Glutamatergic neuron (in vitro differentiated cells): ENCODE measurements around the gene PRAC1. TPM values are rescaled to one million over a fixed set of nuclear protein-coding genes. Genes with fewer than 3 reads are reported as not detected.

Experiments
- DNase-seq: peaks from one replicate; pipeline ENCODE4 v3.0.0; 2022
- H3K27ac Mint-ChIP-seq: one replicate; pipeline ENCODE4 v1.8.0; 2020; ENCODE audit warnings: mild to moderate bottlenecking, mixed read lengths, inconsistent platforms; ENCODE audit not compliant: unreplicated experiment
- H3K27me3 Mint-ChIP-seq: one replicate; pipeline ENCODE4 v1.8.0; 2020; ENCODE audit warnings: mild to moderate bottlenecking, moderate library complexity, mixed read lengths, inconsistent platforms; ENCODE audit not compliant: unreplicated experiment
- H3K36me3 Mint-ChIP-seq: one replicate; pipeline ENCODE4 v1.8.0; 2020; ENCODE audit warnings: mild to moderate bottlenecking, mixed read lengths, inconsistent platforms; ENCODE audit not compliant: unreplicated experiment
- H3K4me1 Mint-ChIP-seq: one replicate; pipeline ENCODE4 v1.8.0; 2020; ENCODE audit warnings: mild to moderate bottlenecking, low read depth, mixed read lengths, inconsistent platforms; ENCODE audit not compliant: unreplicated experiment
- H3K4me3 Mint-ChIP-seq: one replicate; pipeline ENCODE4 v1.8.0; 2020; ENCODE audit warnings: mild to moderate bottlenecking, mixed read lengths, inconsistent platforms; ENCODE audit not compliant: unreplicated experiment
- H3K9me3 Mint-ChIP-seq: one replicate; pipeline ENCODE4 v1.8.0; 2020; ENCODE audit warnings: mild to moderate bottlenecking, moderate library complexity, mixed read lengths, inconsistent platforms; ENCODE audit not compliant: unreplicated experiment
- CTCF ChIP-seq: fragments of 200-600 bp; sonication (generic); IDR thresholded peaks from one replicate; pipeline ENCODE4 v1.5.0; 2021; ENCODE audit not compliant: partially characterized antibody, unreplicated experiment
- total RNA-seq: library from RNA; stranded (reverse); fragmentation: NEBNext Ultra II Directional; extraction: Animal tissue kit (Norgen Biotek cat#: 25700); gene quantifications from one replicate; pipeline ENCODE4 v1.2.1, GENCODE V29; 2021; ENCODE audit not compliant: unreplicated experiment

The PRAC1 gene
- total RNA-seq, 1 donor from 2014 or later: not detected

- Mint-ChIP-seq H3K4me3 (peak within 1 kb of the TSS; percentile 95), H3K4me1 (peaks cover 6% of the 10 kb centered on the region), H3K27ac (no peak within 1 kb of the TSS), H3K27me3 (peaks cover 48% of the 10 kb centered on the region), H3K9me3 (peaks cover 1% of the 10 kb centered on the region), H3K36me3 (peaks cover 3% of the 10 kb centered on the region)
- TF ChIP-seq CTCF: no peak
- peak; percentile 74 for DNase-seq
Measured at GRCh38 chr17:48728232-48729231, 6.2 kb upstream of the PRAC1 start, which contains the start of gene HOXB13. Gene HOXB13, minus strand, starts transcription at chr17:48728750. Its CDS starts 157 bp downstream, at chr17:48728593.

GRCh38 chr17:48727415-48728175 is 5.3 kb upstream of the PRAC1 start:
- H3K4me3 Mint-ChIP-seq: peak overlapping the region; percentile 95

GRCh38 chr17:48726916-48727286 is 4.6 kb upstream of the PRAC1 start:
- Mint-ChIP-seq H3K27me3 (peaks cover 50% of the 10 kb centered on the region), H3K4me3 (peak overlapping the region; percentile 52), H3K4me1 (peaks cover 6% of the 10 kb centered on the region), H3K27ac (no peak overlapping the region), H3K9me3 (peaks cover 1% of the 10 kb centered on the region), H3K36me3 (peaks cover 3% of the 10 kb centered on the region)
- no peak for TF ChIP-seq CTCF
- no peak for DNase-seq

More at GRCh38 chr17:48727415-48728175, 5.3 kb upstream of the PRAC1 start:
- H3K36me3 Mint-ChIP-seq: peaks cover 3% of the 10 kb centered on the region
- no peak for DNase-seq
- no peak overlapping the region for H3K27ac Mint-ChIP-seq
- TF ChIP-seq CTCF: no peak
- peaks cover 6% of the 10 kb centered on the region for H3K4me1 Mint-ChIP-seq
- peaks cover 1% of the 10 kb centered on the region for H3K9me3 Mint-ChIP-seq
- peaks cover 47% of the 10 kb centered on the region for H3K27me3 Mint-ChIP-seq

- peaks cover 1% of the 10 kb centered on the region for H3K9me3 Mint-ChIP-seq
- H3K4me1 Mint-ChIP-seq: peaks cover 6% of the 10 kb centered on the region
- H3K27me3 Mint-ChIP-seq: peaks cover 50% of the 10 kb centered on the region
- no peak for TF ChIP-seq CTCF
- H3K4me3 Mint-ChIP-seq: no peak overlapping the region
- no peak overlapping the region for H3K27ac Mint-ChIP-seq
- H3K36me3 Mint-ChIP-seq: peaks cover 3% of the 10 kb centered on the region
- DNase-seq: no peak
Measured at GRCh38 chr17:48726114-48726915, 4.0 kb upstream of the PRAC1 start.
